Central memory CD4-positive, alpha-beta T cell (primary cell): ENCODE measurements around the gene SPEF1.

Experiments
- DNase-seq: peaks from one replicate; pipeline ENCODE4 v3.0.0; 2022

The SPEF1 gene

GRCh38 chr20:3787324-3788014 lies 6.2 kb upstream of the SPEF1 start:
- DNase-seq = no peak

- DNase-seq = peak; percentile 87
Measured at GRCh38 chr20:3786665-3787323, 5.5 kb upstream of the SPEF1 start, which contains the start of gene CENPB. TSS of gene CENPB (minus strand) at chr20:3786740. CDS start at chr20:3786483, 257 bp downstream.

- DNase-seq = no peak
Measured at GRCh38 chr20:3786126-3786484, 4.9 kb upstream of the SPEF1 start.

- DNase-seq = no peak
Measured at GRCh38 chr20:3785240-3786125, 4.2 kb upstream of the SPEF1 start.

GRCh38 chr20:3784863-3785239 lies 3.6 kb upstream of the SPEF1 start:
- no peak for DNase-seq

- no peak for DNase-seq
Measured at GRCh38 chr20:3784216-3784853, 3.1 kb upstream of the SPEF1 start.

GRCh38 chr20:3783511-3784195 lies 2.4 kb upstream of the SPEF1 start:
- DNase-seq = no peak

GRCh38 chr20:3783068-3783489 lies 1.8 kb upstream of the SPEF1 start:
- DNase-seq = no peak

- no peak for DNase-seq
Measured at GRCh38 chr20:3782597-3782996, 1.3 kb upstream of the SPEF1 start.

- no peak for DNase-seq
Measured at GRCh38 chr20:3778976-3779375, 2.3 kb downstream of the SPEF1 start.

- no peak for DNase-seq
Measured at GRCh38 chr20:3777716-3778629, 3.3 kb downstream of the SPEF1 start.

GRCh38 chr20:3777381-3777715 lies 3.9 kb downstream of the SPEF1 start:
- no peak for DNase-seq

- no peak for DNase-seq
Measured at GRCh38 chr20:3775457-3776108, 5.7 kb downstream of the SPEF1 start.

GRCh38 chr20:3771552-3772058 lies 9.6 kb downstream of the SPEF1 start:
- DNase-seq = no peak

- DNase-seq = peak; percentile 89
Measured at GRCh38 chr20:3768342-3769130, 12.7 kb downstream of the SPEF1 start.

- DNase-seq = peak; percentile 95
Measured at GRCh38 chr20:3767427-3768341, 13.6 kb downstream of the SPEF1 start, which contains the start of gene ADISSP. TSS of gene ADISSP (minus strand) at chr20:3767753. CDS start at chr20:3760100, 7,653 bp downstream.

- DNase-seq = no peak
Measured at GRCh38 chr20:3767110-3767426, 14.2 kb downstream of the SPEF1 start.

- DNase-seq = no peak
Measured at GRCh38 chr20:3766422-3767109, 14.7 kb downstream of the SPEF1 start.
